ENCODE measurements around the gene SGF29. TPM values are rescaled to one million over a fixed set of nuclear protein-coding genes. Genes with fewer than 3 reads are reported as not detected.

Gene SGF29
- polyA plus RNA-seq (2011; rRNA removed) (1.7 and 3.1 TPM in 2 replicates), polyA minus RNA-seq (2011; rRNA and poly(A)+ RNA removed) (4.9 and 6.4 TPM in 2 replicates)

DNA sequence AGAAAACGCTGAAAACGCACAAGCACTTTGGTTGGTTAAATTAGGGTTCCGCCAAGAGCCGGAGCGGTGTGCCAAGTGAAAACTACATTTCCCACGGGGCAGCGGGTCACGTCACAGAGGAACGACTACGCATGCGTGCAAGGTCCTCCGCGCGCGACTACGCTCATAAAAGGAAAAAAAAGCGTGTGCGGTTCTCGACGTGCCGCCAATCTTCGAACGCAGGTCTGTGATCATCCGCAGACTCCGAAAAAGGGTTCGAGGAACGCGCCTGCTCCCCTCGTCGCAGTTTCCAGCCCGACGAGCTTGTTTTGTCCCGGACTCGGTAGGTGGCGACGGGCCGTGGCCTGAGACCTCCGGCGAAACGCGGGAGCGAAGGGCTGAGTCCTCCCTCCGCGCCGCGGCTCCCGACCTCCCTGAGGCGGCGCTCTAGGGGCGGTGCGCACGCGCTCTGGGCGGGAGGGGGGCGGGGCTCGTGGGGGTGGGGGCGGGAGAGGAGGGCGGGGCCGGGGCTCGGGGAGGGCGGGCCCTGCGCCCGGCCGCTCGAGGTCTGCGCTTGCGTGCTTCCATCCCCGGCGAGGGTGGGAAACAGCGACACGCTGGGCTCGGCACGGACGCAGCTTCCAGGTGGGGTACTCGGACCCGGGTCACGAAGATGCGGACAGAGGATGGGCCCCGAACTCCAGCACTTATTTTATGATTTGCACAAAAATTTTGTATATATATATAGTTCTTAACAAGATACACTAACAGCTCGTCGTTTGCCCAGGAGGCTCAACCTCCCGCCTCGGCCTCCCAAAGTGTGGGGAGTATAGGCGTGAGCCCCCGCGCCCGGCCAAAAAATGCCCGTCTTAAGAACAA, at the start of gene SGF29:
TSS of gene SGF29 (plus strand) at position 145 of the 858 bp plus-strand sequence. CDS start 27,150 bp downstream, outside the sequence.
- Histone ChIP-seq H3K4me3 (ENCODE audit: low read depth, low read length) (peak within 1 kb of the TSS; percentile 86), H3K27ac (ENCODE audit: low read depth, low read length) (peak within 1 kb of the TSS; percentile 97), H3K9me3 (ENCODE audit: control insufficient read depth, insufficient read depth, low read length) (no peaks in the 10 kb centered on the region; the same call in 1 of the 2 replicates), H3K27me3 (ENCODE audit: control insufficient read depth, insufficient read depth, low read length) (no peaks in the 10 kb centered on the region)
- ChIA-PET CTCF (interaction anchor here (0.6 to 2.2 kb wide), 5 partner anchors 11 to 1232 kb away, joined by 3 to 8 read pairs (median 4); partner anchors contain the start of gene CLN3), POLR2A (interaction anchor here (0.6 kb wide), 1 partner anchor 309 kb away, joined by 3 read pairs; no protein-coding TSS in a partner anchor)
- TF ChIP-seq, protein P1, sequence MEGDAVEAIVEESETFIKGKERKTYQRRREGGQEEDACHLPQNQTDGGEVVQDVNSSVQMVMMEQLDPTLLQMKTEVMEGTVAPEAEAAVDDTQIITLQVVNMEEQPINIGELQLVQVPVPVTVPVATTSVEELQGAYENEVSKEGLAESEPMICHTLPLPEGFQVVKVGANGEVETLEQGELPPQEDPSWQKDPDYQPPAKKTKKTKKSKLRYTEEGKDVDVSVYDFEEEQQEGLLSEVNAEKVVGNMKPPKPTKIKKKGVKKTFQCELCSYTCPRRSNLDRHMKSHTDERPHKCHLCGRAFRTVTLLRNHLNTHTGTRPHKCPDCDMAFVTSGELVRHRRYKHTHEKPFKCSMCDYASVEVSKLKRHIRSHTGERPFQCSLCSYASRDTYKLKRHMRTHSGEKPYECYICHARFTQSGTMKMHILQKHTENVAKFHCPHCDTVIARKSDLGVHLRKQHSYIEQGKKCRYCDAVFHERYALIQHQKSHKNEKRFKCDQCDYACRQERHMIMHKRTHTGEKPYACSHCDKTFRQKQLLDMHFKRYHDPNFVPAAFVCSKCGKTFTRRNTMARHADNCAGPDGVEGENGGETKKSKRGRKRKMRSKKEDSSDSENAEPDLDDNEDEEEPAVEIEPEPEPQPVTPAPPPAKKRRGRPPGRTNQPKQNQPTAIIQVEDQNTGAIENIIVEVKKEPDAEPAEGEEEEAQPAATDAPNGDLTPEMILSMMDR (IDR thresholded peaks at IDR 0.05; ENCODE audit: low read depth, low read length) = peak; percentile 27; the same call in 1 of the 2 replicates
- DNase-seq (ENCODE audit: low read depth, low spot score) = peak; percentile 86

DNA sequence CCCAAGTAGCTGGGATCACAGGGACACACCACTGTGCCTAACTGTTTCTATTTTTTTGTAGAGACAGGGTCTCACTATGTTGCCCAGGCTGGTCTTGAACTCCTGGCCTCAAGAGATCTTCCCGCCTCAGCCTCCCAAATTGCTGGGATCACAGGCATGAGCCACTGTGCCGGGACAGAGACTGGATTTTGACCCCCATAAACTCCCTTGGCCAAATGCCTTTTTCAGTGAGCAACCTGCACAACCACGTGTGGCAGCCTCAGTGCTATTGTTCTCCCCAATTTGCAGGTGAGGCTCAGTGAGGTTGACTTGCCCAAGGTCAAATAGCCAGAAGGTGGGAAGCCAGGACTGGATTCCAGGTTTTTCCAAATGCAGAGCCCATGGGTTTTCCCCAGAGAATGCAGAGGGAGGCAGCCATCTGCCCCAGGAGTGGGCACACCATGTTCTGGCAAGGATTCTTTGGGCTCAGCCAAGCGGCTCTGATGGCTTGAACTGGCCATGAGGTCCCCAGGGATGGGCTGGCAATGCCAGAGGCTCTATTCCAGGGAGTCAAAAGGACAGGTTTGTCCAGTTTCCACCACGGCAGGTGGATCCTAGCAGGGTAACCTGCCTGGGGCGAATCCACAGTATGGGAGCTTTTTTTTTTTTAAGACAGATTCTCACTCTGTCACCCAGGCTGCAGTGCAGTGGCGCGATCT, 48.9 kb upstream of the SGF29 start:
- CTCF ChIA-PET = no interaction called here
- no peak overlapping the region for H3K4me3 ChIP-seq (ENCODE audit: low read depth, low read length)
- DNase-seq (ENCODE audit: low read depth, low spot score) = no peak
- H3K9me3 ChIP-seq (ENCODE audit: control insufficient read depth, insufficient read depth, low read length) = no peaks in the 10 kb centered on the region; the same call in 1 of the 2 replicates
- POLR2A ChIA-PET = interaction anchor here (0.8 kb wide), 1 partner anchor 34 kb away, joined by 4 read pairs; the partner anchor contains the start of gene NUPR1
- TF ChIP-seq, protein P1 (IDR thresholded peaks at IDR 0.05; ENCODE audit: low read depth, low read length) = no peak
- H3K27ac ChIP-seq (ENCODE audit: low read depth, low read length) = peak overlapping the region; percentile 11
- peaks cover 30% of the 10 kb centered on the region for H3K27me3 ChIP-seq (ENCODE audit: control insufficient read depth, insufficient read depth, low read length)

GRCh38 chr16:28505489-28506137, 48.1 kb upstream of the SGF29 start:
- TF ChIP-seq, protein P1 (IDR thresholded peaks at IDR 0.05; ENCODE audit: low read depth, low read length) = no peak
- DNase-seq (ENCODE audit: low read depth, low spot score) = no peak
- ChIA-PET POLR2A (interaction anchor here (0.6 to 0.8 kb wide), 2 partner anchors 13 to 33 kb away, joined by 3 to 4 read pairs; partner anchors contain the start of gene NUPR1), CTCF (no interaction called here)
- peaks cover 28% of the 10 kb centered on the region for H3K27me3 ChIP-seq (ENCODE audit: control insufficient read depth, insufficient read depth, low read length)
- H3K9me3 ChIP-seq (ENCODE audit: control insufficient read depth, insufficient read depth, low read length) = no peaks in the 10 kb centered on the region; the same call in 1 of the 2 replicates
- no peak overlapping the region for H3K27ac ChIP-seq (ENCODE audit: low read depth, low read length)
- no peak overlapping the region for H3K4me3 ChIP-seq (ENCODE audit: low read depth, low read length)

DNA sequence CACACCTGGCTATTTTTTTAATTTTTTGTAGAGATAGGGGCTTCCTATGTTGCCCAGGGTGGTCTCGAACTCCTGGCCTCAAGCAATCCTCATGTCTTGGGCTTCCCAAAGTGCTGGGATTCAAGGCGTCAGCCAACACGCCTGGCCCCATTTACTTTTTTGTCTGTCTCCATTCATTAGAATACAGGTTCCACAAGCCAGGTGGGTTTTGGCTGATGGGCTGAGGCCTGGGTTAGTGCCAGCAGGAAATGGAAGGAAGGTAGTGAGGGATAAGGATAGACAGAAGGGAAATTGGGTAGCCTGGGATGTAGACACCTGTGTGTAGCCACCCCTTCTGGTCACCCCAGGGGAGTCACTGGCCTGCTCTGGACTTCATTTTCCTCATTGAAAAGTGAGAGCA, 42.7 kb upstream of the SGF29 start:
- Histone ChIP-seq H3K9me3 (ENCODE audit: control insufficient read depth, insufficient read depth, low read length) (no peaks in the 10 kb centered on the region; the same call in 1 of the 2 replicates), H3K27me3 (ENCODE audit: control insufficient read depth, insufficient read depth, low read length) (peaks cover 10% of the 10 kb centered on the region), H3K4me3 (ENCODE audit: low read depth, low read length) (no peak overlapping the region), H3K27ac (ENCODE audit: low read depth, low read length) (no peak overlapping the region)
- ChIA-PET CTCF (no interaction called here), POLR2A (no interaction called here)
- DNase-seq (ENCODE audit: low read depth, low spot score) = no peak
- TF ChIP-seq, protein P1 (IDR thresholded peaks at IDR 0.05; ENCODE audit: low read depth, low read length) = no peak
